Liver (tissue), 9 donors: Measurements from ENCODE around the gene IL1RAPL2. TPM values are rescaled to one million over a fixed set of nuclear protein-coding genes. Genes with fewer than 3 reads are reported as not detected.

Experiments used
- DNase-seq: peaks from one replicate; pipeline ENCODE4 v3.0.0-alpha.2; 2017; ENCODE audit warnings: low spot score
- H3K27ac ChIP-seq, 2 donors: one replicate each; pipeline ENCODE4 v1.7.0; 2013; ENCODE audit warnings: inconsistent platforms in 2 of 2, low read length in 2 of 2, control low read depth in 1 of 2, low read depth in 1 of 2, mild to moderate bottlenecking in 1 of 2
- H3K27me3 ChIP-seq, 4 donors: one replicate each; pipeline versions ENCODE4 v1.6.1 to v1.7.0; 2013; ENCODE audit warnings: low read length in 3 of 4, inconsistent platforms in 1 of 4, mild to moderate bottlenecking in 1 of 4, moderate library complexity in 1 of 4; ENCODE audit not compliant: control insufficient read depth in 4 of 4, insufficient read depth in 4 of 4
- H3K36me3 ChIP-seq, 4 donors: one replicate each; pipeline versions ENCODE4 v1.6.1 to v1.7.0; 2013; ENCODE audit warnings: low read length in 3 of 4, mild to moderate bottlenecking in 3 of 4, low read depth in 1 of 4, moderate library complexity in 1 of 4; ENCODE audit not compliant: control insufficient read depth in 4 of 4, insufficient read depth in 3 of 4
- H3K4me1 ChIP-seq, 4 donors: one replicate each; pipeline versions ENCODE4 v1.6.1 to v1.7.0; 2013; ENCODE audit warnings: low read length in 3 of 4, mild to moderate bottlenecking in 3 of 4, moderate library complexity in 1 of 4; ENCODE audit not compliant: control insufficient read depth in 4 of 4, insufficient read depth in 4 of 4
- H3K4me3 ChIP-seq, 3 donors: one replicate each; pipeline versions ENCODE4 v1.6.1 to v1.7.0; 2013; ENCODE audit warnings: low read length in 3 of 3, control low read depth in 1 of 3, low read depth in 1 of 3, mild to moderate bottlenecking in 1 of 3
- H3K9ac ChIP-seq, 2 donors: one replicate each; pipeline ENCODE4 v1.7.0; 2013; ENCODE audit warnings: low read length in 2 of 2, mild to moderate bottlenecking in 2 of 2, moderate library complexity in 2 of 2, control low read depth in 1 of 2, low read depth in 1 of 2
- H3K9me3 ChIP-seq, 4 donors: one replicate each; pipeline versions ENCODE4 v1.6.1 to v1.7.0; 2013; ENCODE audit warnings: low read length in 3 of 4; ENCODE audit not compliant: control insufficient read depth in 4 of 4
- EGR1 ChIP-seq, 2 donors: IDR thresholded peaks; 2 replicates each; pipeline ENCODE4 v1.6.1; 2016 to 2018; ENCODE audit warnings: antibody characterized with exemption in 2 of 2, low read depth in 2 of 2
- FOXA1 ChIP-seq: IDR thresholded peaks from 2 replicates; pipeline ENCODE4 v1.6.1; 2016; ENCODE audit warnings: antibody characterized with exemption
- FOXA2 ChIP-seq: IDR thresholded peaks from 2 replicates; pipeline ENCODE4 v1.6.1; 2016; ENCODE audit warnings: antibody characterized with exemption
- GABPA ChIP-seq, 2 donors: IDR thresholded peaks in 1 of 2; conservative IDR thresholded peaks in 1 of 2; 2 replicates each; pipeline ENCODE4 v1.6.1; 2016; ENCODE audit warnings: antibody characterized with exemption in 2 of 2, mild to moderate bottlenecking in 1 of 2, moderate library complexity in 1 of 2
- HNF4A ChIP-seq, 2 donors: conservative IDR thresholded peaks; 2 replicates each; pipeline ENCODE4 v1.6.1; 2016; ENCODE audit warnings: antibody characterized with exemption in 2 of 2, mild to moderate bottlenecking in 2 of 2
- HNF4G ChIP-seq: IDR thresholded peaks from 2 replicates; pipeline ENCODE4 v1.6.1; 2016; ENCODE audit warnings: antibody characterized with exemption
- JUND ChIP-seq, 2 donors: IDR thresholded peaks; 2 replicates each; pipeline ENCODE4 v1.6.1; 2016; ENCODE audit warnings: antibody characterized with exemption in 2 of 2
- NR2F2 ChIP-seq: IDR thresholded peaks from 2 replicates; pipeline ENCODE4 v1.6.1; 2016; ENCODE audit warnings: antibody characterized with exemption
- RAD21 ChIP-seq, 2 donors: IDR thresholded peaks; 2 replicates each; pipeline ENCODE4 v1.6.1; 2016; ENCODE audit warnings: antibody characterized with exemption in 2 of 2, mild to moderate bottlenecking in 2 of 2
- REST ChIP-seq: IDR thresholded peaks from 2 replicates; pipeline ENCODE4 v1.6.1; 2016; ENCODE audit warnings: antibody characterized with exemption, mild to moderate bottlenecking
- RXRA ChIP-seq, 2 donors: IDR thresholded peaks; 2 replicates each; pipeline ENCODE4 v1.6.1; 2017 to 2018; ENCODE audit warnings: antibody characterized with exemption in 2 of 2, mild to moderate bottlenecking in 1 of 2
- SP1 ChIP-seq: IDR thresholded peaks from 2 replicates; pipeline ENCODE4 v1.6.1; 2018; ENCODE audit warnings: antibody characterized with exemption, mild to moderate bottlenecking
- TAF1 ChIP-seq: conservative IDR thresholded peaks from 2 replicates; pipeline ENCODE4 v1.6.1; 2016; ENCODE audit warnings: antibody characterized with exemption, mild to moderate bottlenecking
- YY1 ChIP-seq: IDR thresholded peaks from 2 replicates; pipeline ENCODE4 v1.6.1; 2016; ENCODE audit warnings: antibody characterized with exemption, mild to moderate bottlenecking
- WGBS: extraction: QIAGEN DNeasy Blood & Tissue Kit; methylation state at CpG from one replicate; pipeline ENCODE4 v1.1.7; 2013; 5-methylcytosine and 5-hydroxymethylcytosine counted together
- polyA plus RNA-seq, 2 donors: library from polyadenylated mRNA; stranded (reverse) in 1 of 2; unstranded in 1 of 2; fragments of 200-250 nt in 1 of 2; fragments of >200 nt in 1 of 2; fragmentation: Nextera tagmentation in 1 of 2; extraction: Ambion mirVana in 1 of 2; gene quantifications; one replicate each; pipeline versions ENCODE4 v1.2.1 to v1.2.3, GENCODE V29; 2013 to 2015
- total RNA-seq, 2 donors: library from RNA; depleted of rRNA; stranded (reverse); fragments of >200 nt; gene quantifications; one replicate each; pipeline ENCODE4 v1.2.3, GENCODE V29; 2014
- TF ChIP-seq, protein P1 (sequence below): IDR thresholded peaks from 2 replicates; pipeline ENCODE4 v1.6.1; 2016; ENCODE audit warnings: antibody characterized with exemption
- TF ChIP-seq, protein P2 (sequence below): fragments of 150-350 bp; IDR thresholded peaks from 2 replicates; pipeline ENCODE4 v1.5.1; 2017; ENCODE audit warnings: improper control_type of control experiment, low read depth, low read length; ENCODE audit not compliant: missing input control
- TF ChIP-seq, protein P3 (sequence below): IDR thresholded peaks from 2 replicates; pipeline ENCODE4 v1.6.1; 2016; ENCODE audit warnings: antibody characterized with exemption
- TF ChIP-seq, protein P4 (sequence below): IDR thresholded peaks from 2 replicates; pipeline ENCODE4 v1.6.1; 2016; ENCODE audit warnings: antibody characterized with exemption
- donor health status: healthy.
- donor health status: healthy.
- donor health status: healthy.
- donor health status: healthy.
- donor health status: healthy.

Gene IL1RAPL2
- total and polyA plus RNA-seq, 4 donors = 0.20 to 1.6 (median 0.91) TPM

- WGBS = 89% methylated on average over 1 of the region's 1 CpG
- Histone ChIP-seq H3K27ac (no peak overlapping the region), H3K4me1 (no peaks in the 10 kb centered on the region), H3K36me3 (no peaks in the 10 kb centered on the region), H3K4me3 (no peak overlapping the region), H3K9ac (no peak overlapping the region), H3K27me3 (peaks cover 0 to 3% (median 0%) of the 10 kb centered on the region in 4 donors), H3K9me3 (no peaks in the 10 kb centered on the region)
- TF ChIP-seq GABPA (IDR thresholded peaks at IDR 0.05 in 1 of 2, conservative IDR thresholded peaks at IDR 0.05 in 1 of 2) (no peak), SP1 (no peak), TAF1 (no peak), FOXA1 (no peak), RXRA (IDR thresholded peaks at IDR 0.05) (no peak), YY1 (no peak), NR2F2 (no peak)
- TF ChIP-seq, protein P1, sequence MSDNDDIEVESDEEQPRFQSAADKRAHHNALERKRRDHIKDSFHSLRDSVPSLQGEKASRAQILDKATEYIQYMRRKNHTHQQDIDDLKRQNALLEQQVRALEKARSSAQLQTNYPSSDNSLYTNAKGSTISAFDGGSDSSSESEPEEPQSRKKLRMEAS = no peak
- no peak for DNase-seq
Observed at GRCh38 chrX:105725228-105725627, 1159.2 kb downstream of the IL1RAPL2 start.

- Histone ChIP-seq H3K4me3 (no peak overlapping the region), H3K9me3 (no peaks in the 10 kb centered on the region), H3K4me1 (no peaks in the 10 kb centered on the region), H3K27me3 (peaks cover 0 to 2% (median 0%) of the 10 kb centered on the region in 4 donors), H3K36me3 (no peaks in the 10 kb centered on the region), H3K27ac (no peak overlapping the region), H3K9ac (no peak overlapping the region)
- TF ChIP-seq HNF4A (conservative IDR thresholded peaks at IDR 0.05) (no peak), JUND (IDR thresholded peaks at IDR 0.05) (no peak), FOXA2 (no peak), HNF4G (no peak), FOXA1 (no peak), GABPA (IDR thresholded peaks at IDR 0.05 in 1 of 2, conservative IDR thresholded peaks at IDR 0.05 in 1 of 2) (no peak), YY1 (no peak), TAF1 (no peak)
- TF ChIP-seq, protein P1 = no peak
- TF ChIP-seq, protein P2, sequence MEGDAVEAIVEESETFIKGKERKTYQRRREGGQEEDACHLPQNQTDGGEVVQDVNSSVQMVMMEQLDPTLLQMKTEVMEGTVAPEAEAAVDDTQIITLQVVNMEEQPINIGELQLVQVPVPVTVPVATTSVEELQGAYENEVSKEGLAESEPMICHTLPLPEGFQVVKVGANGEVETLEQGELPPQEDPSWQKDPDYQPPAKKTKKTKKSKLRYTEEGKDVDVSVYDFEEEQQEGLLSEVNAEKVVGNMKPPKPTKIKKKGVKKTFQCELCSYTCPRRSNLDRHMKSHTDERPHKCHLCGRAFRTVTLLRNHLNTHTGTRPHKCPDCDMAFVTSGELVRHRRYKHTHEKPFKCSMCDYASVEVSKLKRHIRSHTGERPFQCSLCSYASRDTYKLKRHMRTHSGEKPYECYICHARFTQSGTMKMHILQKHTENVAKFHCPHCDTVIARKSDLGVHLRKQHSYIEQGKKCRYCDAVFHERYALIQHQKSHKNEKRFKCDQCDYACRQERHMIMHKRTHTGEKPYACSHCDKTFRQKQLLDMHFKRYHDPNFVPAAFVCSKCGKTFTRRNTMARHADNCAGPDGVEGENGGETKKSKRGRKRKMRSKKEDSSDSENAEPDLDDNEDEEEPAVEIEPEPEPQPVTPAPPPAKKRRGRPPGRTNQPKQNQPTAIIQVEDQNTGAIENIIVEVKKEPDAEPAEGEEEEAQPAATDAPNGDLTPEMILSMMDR = no peak
- TF ChIP-seq, protein P3, sequence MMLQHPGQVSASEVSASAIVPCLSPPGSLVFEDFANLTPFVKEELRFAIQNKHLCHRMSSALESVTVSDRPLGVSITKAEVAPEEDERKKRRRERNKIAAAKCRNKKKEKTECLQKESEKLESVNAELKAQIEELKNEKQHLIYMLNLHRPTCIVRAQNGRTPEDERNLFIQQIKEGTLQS = no peak
- DNase-seq = no peak
- WGBS = 73% methylated on average over 2 of the region's 2 CpGs
Observed at GRCh38 chrX:105738162-105738561, 1172.2 kb downstream of the IL1RAPL2 start.

- Histone ChIP-seq H3K4me1 (no peaks in the 10 kb centered on the region), H3K9ac (no peak overlapping the region), H3K36me3 (no peaks in the 10 kb centered on the region), H3K9me3 (no peaks in the 10 kb centered on the region), H3K4me3 (no peak overlapping the region), H3K27ac (no peak overlapping the region), H3K27me3 (peaks cover 0 to 2% (median 0%) of the 10 kb centered on the region in 4 donors)
- no peak for DNase-seq
- TF ChIP-seq REST = no peak
- TF ChIP-seq, protein P4, sequence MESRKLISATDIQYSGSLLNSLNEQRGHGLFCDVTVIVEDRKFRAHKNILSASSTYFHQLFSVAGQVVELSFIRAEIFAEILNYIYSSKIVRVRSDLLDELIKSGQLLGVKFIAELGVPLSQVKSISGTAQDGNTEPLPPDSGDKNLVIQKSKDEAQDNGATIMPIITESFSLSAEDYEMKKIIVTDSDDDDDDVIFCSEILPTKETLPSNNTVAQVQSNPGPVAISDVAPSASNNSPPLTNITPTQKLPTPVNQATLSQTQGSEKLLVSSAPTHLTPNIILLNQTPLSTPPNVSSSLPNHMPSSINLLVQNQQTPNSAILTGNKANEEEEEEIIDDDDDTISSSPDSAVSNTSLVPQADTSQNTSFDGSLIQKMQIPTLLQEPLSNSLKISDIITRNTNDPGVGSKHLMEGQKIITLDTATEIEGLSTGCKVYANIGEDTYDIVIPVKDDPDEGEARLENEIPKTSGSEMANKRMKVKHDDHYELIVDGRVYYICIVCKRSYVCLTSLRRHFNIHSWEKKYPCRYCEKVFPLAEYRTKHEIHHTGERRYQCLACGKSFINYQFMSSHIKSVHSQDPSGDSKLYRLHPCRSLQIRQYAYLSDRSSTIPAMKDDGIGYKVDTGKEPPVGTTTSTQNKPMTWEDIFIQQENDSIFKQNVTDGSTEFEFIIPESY = no peak
- TF ChIP-seq GABPA (IDR thresholded peaks at IDR 0.05 in 1 of 2, conservative IDR thresholded peaks at IDR 0.05 in 1 of 2) = no peak
- no peak for TF ChIP-seq FOXA1
- TF ChIP-seq JUND (IDR thresholded peaks at IDR 0.05) = no peak
- TF ChIP-seq, protein P1 = no peak
- no peak for TF ChIP-seq NR2F2
- no peak for TF ChIP-seq RAD21 (IDR thresholded peaks at IDR 0.05)
- TF ChIP-seq HNF4A (conservative IDR thresholded peaks at IDR 0.05) = no peak
- no peak for TF ChIP-seq SP1
- no peak for TF ChIP-seq EGR1 (IDR thresholded peaks at IDR 0.05; ENCODE audit: low read depth in 2 of 2)
- TF ChIP-seq HNF4G = no peak
- no peak for TF ChIP-seq RXRA (IDR thresholded peaks at IDR 0.05)
- TF ChIP-seq FOXA2 = no peak
- TF ChIP-seq, protein P3 = no peak
Observed at GRCh38 chrX:105744291-105744690, 1178.3 kb downstream of the IL1RAPL2 start.
